Measurements from ENCODE around the gene CCDC13.

The CCDC13 gene

DNA sequence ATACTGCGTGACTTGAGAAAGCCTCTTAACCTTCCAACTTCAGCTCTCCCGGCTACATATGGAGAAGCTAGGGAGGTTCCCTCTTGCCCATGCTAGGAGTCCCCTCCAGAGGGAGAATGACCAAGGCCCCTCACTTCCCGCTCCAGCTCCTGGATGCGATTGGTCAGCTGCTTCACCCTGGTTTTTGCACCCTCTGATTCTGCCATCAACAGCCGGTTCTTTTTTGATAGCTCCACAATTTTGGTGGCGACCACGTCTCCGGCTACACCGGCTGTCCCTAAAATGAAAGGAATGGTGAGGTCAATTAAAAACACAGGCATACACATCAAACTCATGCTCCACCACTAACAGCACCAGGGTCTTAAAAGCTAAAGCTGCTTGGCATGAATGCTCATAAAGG, 20.6 kb downstream of the CCDC13 start:
- DNase-seq (ENCODE audit: low read depth in 2 of 2), result no peak

DNA sequence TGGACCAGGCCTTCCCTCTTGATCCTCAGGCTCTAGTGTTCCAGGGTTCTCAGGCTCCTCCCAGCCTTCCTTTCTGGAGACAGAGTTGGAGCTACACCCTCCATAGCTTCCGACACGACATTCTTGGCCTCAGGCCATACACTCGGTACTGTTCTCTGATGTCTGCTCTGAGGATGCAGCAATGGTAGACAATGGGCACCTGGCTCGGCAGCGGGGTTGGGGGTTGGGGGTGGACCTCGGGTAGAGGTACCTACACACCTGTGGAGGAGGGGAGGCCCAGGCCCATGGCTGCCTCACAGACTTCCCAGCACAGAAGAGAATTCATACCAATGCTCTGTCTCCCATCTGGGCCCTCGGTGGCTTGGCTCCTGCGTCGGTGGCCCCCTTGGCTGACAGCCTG, 21.4 kb downstream of the CCDC13 start:
- DNase-seq (ENCODE audit: low read depth in 2 of 2), result no peak

DNA sequence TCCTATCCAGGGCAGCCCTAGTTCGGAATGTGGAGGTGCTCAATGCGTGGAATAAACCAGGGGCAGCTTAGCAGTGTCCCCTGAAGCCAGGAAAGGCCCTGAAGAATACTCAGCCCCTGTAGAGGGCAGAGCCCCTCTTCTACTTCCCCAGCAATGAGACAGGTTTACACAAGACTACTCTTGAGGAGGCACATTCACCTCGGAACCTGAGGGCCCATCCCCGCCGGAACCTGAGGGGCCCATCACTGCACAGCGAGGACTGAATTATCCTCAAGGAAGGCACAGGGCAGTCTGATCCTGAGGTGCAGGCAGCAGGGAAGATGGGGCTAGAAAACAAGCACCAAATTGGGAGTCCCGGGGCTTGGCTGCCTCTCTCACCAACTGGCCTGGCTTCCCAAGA, 22.2 kb downstream of the CCDC13 start:
- no peak for DNase-seq (ENCODE audit: low read depth in 2 of 2)

DNA sequence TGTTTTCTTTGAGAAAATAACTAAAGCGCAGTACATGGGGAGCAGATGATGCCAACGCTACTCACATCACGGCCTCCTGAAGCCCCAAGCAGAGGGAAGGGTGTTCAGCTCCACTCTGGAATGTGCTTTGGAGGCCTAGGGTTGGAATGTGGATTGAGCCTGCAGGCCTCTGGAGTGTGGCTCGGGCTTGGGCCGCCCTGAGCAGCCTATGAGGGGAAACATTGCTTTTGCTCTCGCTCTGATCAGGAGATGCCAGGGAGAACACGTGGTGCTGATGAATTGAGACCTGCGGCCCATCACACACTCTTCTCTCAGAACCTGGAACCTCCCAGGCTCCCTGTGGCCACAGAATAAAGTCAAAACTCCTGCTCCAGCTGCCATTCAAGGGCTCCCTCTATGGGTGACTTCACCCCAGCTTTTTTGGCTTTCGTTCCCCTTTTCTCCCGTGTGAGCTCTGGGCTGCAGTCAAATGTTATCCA, 23.3 kb downstream of the CCDC13 start:
- DNase-seq (ENCODE audit: low read depth in 2 of 2), result no peak

DNA sequence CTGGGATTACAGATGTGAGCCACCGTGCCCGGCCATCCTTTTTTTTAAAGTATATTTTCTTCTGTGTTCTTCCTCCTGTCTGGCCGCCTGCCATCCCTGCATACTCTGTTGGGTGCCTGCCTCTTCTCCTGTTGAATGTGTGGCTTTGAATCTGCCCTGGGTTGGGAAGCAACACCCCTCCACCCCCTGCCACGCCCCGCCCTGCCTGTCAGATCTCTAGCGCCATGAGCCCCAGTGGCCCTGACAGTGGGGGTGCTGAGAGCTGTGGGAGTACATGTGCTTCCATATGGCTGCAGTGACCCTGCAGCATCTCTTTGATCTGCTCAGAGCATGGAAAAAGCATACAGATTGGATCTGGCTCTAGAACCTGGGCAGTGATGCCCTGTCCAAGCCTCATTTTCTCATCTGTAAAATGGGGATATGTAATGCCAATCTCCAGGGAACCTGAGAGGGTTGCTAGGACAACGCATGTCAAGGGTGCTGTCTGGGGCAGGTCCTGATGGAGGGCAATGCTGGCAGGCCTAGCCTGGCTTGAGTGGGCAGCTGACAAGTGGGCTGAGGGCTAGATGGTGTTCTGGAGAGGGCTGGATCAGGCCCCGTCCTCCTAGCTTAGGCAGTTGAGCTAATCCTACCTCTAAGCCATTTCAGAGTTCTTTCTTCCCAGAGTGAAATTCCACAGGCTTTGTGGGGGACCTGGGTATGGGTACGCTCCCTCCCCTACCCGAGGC, 23.9 kb downstream of the CCDC13 start:
- no peak for DNase-seq (ENCODE audit: low read depth in 2 of 2)

DNA sequence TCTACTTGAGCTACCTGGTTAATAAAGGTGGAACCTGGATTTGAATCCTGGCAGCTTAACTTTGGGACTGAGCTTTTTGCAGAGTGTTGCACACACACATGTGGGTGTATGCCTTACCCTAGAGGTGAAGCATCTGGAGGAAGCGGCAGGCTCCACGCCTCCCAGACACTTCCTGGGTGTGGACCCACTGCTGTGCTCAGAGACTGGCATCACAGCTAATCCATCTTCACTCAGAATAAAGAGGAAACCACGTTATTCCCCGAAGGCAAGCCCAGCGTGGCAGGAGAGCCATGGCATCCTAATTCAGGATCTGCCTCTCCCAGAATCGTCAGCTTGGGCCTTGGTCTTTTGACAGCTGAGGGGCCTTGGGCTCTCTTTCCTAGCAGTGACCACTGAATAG, 25.5 kb downstream of the CCDC13 start:
- DNase-seq (ENCODE audit: low read depth in 2 of 2), result no peak

DNA sequence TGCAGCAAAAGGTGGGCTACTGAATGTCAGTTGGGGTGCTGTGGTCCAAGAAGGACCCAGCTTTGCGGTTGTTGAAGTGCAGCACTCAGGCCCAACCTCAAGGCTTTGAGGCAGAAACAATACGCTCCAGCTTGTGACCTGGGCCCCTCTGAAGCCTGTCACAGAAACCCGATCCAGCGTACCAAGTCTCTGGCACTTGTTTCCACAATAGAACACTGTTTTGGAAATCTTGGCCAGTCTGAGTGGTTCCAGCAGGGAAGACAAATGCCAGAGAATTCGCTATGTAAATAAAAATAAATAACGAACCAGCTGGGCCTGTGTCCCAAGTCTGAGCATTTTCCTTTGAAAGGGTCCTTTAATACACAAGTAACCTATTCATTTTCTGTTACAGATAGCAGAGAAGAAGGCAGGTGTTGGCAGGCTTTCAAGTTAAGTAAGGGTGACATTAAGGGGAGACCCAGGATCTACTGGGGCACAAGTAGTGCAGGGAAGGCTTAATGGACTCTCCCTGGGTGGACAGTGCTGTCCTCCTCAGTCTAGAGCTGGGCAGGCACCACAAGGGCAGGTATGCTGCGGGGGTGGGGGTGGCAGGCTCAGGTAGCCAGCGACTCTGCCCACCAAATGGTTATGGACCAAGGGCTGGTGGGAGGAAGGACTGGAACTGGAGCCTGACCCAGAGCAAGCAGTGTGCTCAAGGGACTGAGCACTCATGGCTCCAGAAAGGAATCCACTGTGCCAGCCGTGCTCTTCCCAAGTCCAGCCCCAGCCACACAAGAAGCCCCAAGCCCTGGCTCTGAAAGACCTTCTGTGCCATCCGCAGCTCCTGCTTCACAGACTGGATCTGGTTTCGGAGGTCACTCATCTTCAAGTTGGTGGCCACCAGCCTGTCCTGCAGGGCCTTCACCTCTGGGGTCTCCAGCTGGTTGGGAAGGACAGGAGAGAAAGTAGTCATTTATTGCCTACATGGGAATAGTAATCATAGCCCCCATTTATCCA, 26.3 kb downstream of the CCDC13 start:
- no peak for DNase-seq (ENCODE audit: low read depth in 2 of 2)

DNA sequence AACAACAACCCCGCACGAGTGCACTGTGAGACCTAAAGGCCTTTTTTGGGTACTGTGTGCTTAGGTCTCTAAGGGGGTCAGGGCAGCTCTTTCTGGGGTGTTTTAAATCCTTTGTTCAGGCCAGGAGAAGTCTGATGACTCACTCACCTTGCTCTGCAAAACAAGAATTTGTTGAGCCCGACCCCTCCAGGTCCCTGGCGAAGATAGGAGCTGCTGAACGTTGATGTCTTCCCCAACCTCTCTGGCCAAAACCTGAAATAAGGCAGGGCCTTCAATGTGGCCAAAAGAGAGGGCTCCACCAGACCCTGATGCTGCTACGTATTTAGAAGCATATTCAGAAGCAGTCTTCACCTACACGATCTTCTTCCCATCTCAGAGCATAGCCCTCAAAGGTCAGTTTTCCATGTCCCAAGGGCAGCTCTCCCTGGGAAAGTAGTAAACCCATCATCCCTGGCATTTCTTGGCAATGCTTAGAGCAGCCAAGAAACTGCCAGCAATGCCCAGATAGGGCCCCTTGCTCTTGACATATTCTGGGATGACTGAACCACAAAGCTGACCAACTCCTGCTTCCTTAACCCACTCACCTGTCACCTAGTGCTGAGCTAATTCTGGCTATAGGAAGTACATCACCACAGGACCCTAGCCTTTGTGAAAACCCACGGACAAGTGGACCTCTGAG, 27.1 kb downstream of the CCDC13 start:
- DNase-seq (ENCODE audit: low read depth in 2 of 2), result no peak

DNA sequence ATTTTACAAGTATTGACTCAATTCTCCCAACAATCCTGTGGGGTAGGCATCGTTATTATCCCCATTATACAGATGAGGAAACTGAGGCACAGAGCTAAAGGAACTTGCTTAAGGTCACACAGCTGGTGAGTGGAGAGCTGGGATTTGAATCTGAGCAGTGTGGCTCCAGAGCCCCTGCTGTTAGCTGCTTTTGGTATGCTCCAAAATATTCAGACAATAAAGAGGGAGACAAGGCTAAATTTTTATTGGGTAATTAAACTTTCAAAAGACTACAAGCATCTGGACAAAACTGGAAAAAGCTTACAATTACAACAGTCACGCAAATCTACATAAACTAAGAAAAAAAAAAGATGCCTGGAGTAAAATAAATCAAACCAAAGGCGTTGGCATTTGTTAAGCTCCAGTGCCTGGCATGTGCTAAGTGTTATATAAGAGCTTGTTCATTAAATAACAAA, 27.7 kb downstream of the CCDC13 start:
- no peak for DNase-seq (ENCODE audit: low read depth in 2 of 2)

DNA sequence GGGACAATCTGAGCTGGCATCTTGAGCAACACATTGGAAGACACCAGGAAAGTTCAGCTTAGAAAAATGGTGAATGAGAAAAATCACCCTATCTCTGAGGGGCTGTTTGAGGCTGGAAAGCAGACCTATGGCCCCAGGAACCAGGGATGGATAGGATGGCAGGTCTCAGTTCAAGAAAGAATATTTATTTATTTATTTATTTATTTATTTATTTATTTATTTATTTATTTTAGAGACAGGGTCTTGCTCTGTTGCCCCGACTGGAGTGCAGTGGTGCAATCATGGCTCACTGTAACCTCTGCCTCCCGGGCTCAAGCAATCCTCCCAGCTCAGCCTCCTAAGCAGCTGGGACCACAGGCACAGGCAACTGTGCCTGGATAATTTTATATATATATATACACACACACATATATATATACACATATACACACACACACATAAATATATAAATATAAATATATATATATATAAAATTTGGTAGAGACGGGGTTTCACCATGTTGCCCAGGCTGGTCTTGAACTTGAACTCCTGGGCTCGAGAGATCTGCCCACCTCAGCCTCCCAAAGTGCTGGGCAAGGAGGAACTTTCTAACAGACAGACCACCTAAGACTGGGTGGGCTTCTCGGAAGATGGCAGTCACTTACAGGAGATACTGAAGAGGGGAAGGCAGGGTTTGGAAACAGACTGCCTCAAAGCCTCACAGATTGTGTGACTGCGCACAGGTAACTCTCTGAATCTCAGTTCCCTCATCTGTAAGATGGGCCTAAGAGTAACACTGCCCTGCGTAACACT, 29.7 kb downstream of the CCDC13 start:
- DNase-seq (ENCODE audit: low read depth in 2 of 2), result no peak

DNA sequence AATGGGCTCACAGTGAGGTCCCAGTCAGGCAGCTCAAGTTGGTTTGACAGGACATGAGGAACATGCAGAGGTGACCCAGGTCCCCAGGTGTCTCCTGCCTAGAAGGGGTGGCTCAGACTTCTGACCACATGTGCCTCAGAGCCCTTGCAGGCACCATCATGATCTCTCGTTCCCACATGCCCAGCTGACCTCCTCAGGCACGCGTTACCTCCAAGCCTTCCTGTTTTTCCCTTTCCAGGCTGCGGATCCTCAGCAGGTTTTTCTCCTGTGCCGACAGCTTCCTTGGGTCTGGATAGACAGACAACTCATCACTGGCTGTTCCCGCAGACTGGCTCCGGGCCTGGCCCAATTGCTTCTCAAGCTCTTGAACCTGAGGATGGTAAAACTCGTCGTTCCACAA, 30.4 kb downstream of the CCDC13 start:
- no peak for DNase-seq (ENCODE audit: low read depth in 2 of 2)

DNA sequence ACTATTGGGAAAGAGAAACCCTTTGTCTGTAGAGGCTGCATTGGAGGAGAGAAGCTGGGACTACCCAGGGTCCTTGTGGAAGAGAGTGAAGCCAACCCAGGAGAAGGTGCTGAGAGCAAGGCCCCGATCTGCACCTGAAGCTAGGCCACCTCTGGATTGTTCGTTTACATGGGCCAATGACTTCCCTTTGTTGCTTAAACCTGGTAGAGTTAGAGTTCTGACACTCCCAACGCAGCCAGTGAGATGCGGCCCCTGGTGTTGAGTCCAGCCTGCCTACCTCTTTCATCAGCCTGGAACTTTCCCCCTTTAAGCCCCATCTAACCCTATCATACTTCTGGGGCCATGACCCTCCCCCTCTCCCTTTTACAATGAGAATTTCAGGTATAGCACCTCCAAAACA, 30.8 kb downstream of the CCDC13 start:
- DNase-seq (ENCODE audit: low read depth in 2 of 2), result no peak

DNA sequence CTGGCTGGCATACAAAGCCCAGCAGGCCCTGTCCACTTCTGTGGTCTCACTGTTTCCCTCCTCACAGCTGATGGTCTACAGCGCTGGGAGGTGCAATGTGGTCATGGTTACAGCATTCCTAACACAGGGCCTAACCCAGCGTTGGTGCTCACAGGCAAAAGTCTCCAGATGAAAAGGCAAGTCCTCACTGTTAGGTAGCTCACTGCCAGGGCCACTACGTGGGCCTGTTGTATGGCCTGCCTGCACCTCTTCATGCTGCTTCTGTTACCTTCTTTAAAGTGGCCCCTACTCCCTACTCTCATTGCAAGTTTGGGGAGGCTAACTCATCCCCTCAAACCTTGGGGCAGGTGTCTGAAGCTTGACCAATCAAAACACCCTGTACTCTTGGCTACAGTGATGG, 31.3 kb downstream of the CCDC13 start:
- DNase-seq (ENCODE audit: low read depth in 2 of 2), result no peak

DNA sequence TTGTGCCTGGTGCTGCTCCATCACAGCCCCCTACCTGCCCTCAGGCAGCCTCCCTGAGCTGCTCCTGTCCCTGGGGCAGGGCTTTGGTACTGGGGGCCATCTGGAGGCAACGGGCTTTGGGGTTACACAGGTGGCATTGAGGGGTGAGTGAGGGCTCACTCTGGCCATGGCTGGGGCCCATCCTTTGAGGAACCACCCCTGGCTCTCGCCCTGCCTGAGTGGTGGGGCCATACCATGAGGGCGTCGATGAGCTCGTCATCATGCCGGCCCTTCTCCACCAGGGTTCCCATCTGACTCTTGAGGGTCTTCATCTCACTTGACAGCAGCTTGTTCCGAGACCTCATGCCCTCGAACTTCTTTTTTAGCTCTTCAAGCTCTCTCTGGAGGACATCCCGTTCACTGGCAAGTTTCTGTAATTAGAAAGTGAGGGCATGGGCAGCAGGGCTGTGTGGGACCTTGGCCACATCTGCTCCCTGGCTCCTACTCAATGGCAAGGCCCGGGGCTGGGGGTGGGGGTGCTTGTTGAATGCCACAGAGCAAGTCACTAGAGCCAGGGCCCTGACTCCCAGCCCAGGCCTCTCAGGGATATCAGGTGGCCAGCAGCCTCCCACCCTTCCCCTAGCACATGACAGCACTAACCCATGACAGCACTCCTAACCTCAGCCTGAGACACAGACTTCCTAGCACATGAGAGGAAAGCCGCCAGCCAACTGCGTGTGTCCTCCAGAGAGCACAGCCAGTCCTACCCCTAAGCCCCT, 33.5 kb downstream of the CCDC13 start:
- no peak for DNase-seq (ENCODE audit: low read depth in 2 of 2)

DNA sequence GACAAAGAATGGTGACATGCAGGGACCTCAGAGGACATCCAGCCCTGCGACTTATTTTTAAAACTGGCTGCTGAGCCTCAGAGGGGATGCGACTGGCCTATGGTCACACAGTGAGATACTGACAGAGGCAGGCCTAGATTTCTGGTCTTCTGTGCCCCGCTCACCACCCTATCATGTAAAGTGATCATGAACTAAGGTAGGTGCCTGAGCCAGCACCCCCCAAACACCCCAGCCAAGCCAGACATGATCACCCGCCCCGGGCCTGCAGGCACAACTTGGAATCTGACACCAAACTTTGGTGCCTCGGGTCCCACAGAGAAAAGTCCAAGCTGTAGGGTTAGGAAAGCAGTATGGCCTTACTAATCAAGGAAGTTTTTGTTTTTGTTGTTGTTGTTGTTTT, 36.5 kb downstream of the CCDC13 start:
- DNase-seq (ENCODE audit: low read depth in 2 of 2), result no peak

DNA sequence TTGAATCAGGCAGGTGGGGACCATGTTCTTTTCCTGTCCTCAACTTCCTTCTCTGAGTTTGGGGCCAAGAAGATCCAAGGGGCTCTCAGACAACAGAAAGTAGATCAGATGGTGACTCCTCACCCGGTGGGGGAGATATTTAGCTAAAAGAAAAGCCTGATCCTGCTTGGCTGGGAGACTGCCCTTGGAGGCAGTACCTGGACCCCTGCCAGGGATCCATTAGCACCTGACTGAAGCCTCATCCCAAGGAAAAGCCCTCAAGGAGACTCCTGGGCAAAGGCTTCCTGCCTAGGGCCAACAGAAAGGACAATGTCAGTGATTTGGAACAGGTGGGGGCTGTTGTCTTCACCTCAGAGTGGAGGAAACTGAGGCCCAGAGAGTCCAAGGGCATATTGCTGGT, 37.0 kb downstream of the CCDC13 start:
- DNase-seq (ENCODE audit: low read depth in 2 of 2), result no peak

DNA sequence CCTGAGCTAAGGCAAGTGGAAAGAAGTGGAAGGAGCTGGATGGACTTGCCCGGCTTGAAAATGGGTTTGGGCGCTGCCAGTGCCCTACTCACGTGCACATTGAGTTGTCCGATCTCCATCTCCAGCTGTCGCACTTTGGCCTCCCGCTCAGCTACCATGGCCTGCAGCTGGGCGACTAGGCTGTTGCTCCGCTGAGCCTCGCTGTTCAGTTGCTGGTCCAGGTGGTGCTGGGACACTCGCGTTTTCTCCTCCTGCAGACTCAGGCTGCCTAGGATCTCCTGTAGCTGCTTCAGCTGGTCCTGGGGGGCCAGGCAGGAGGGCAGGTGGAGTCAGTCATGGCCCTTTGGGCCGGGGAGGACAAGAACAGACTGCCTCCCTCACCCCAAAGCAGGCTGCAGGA, 37.4 kb downstream of the CCDC13 start:
- DNase-seq (ENCODE audit: low read depth in 2 of 2), result no peak

DNA sequence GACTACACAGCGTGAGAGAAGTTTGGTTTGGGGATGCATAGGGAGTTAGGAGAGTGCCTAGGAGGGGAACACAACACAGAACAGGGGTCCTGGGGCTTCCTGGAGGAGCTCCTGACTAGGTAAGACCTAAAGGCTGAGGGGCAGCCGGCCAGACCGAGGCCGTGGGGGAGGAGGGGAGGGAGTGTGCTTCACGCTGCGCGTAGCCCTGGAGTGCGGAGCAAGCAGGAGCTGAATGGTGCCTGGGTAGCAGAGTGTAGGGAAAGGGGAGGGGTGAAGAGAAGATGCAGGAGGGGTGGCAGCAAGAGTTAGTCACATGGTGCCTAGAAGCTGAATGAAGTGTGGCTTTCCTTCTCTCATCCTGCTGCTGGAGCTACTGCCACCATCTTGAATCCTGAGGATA, 38.0 kb downstream of the CCDC13 start:
- DNase-seq (ENCODE audit: low read depth in 2 of 2), result no peak

DNA sequence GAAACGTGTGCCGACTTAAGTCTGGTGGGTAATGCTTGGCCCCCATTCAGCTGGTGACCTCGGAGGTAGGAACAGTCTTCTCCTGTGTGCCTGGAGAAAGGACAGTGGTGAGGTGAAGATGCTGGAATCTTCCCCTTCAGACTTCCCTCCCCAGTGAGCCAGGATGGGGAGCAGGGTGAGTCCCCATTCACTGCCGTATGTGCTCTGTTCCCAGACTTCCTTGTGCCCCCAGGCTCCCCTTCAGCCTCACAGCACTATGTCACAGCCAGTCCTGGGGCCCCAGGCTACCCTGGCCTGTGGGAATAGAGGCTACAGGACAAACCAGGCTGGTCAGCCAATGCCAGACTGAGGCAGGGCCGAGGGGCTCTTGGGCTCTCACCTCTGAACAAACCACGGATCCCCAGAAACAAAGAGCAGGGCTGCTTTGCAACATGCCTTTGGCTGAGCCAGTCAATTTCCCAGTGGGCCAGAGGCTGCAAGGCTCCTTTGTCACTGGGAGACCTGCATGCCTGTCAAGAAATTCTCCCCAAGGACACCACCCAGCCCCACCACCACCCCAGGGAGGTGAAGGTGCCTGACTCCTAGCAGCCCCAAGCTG, 38.7 kb downstream of the CCDC13 start:
- DNase-seq (ENCODE audit: low read depth in 2 of 2), result no peak

Measured in stimulated activated CD4-positive, alpha-beta T cell treated with anti-CD3 and anti-CD28 coated beads, Interleukin-1b, Interleukin-23, amount 100 ng/mL, for 1 hour (primary cell).